ENCODE measurements around the gene VCY.
"Not testable (repeated sequence)": the region's sequence is repeated elsewhere in the genome, so short reads cannot be mapped to it uniquely, and the experiment has no call there.

Gene VCY
- 0 reads per million in 18 experiments for total RNA-seq

DNA sequence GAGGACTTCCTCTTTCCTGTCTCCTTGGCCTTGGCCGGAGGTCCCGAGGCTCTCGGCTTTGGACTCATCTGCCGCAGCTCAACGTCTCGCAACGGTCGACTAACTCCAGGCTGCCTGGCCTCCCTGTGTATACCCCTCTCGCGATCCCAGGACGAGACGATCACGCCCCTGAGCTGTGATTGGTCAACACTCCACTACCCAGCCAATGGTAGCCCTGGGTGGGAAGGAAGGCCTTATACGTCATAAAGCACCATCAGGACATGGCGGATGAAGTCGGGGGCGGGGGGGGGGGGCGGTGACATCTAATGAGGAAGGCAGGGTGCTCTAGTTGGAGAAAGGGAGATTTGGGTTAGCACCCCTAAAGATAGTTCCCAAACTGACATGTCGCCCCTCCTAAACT lies at the start of gene VCY:
TSS of gene VCY (minus strand) at position 101 of the 400 bp plus-strand sequence. CDS start at position 68, 33 bp downstream.
- not testable (repeated sequence) for DNase-seq

- not testable (repeated sequence) for DNase-seq
These were observed 44.1 kb upstream of the VCY start for GRCh38 chrY:14030395-14030794.

DNA sequence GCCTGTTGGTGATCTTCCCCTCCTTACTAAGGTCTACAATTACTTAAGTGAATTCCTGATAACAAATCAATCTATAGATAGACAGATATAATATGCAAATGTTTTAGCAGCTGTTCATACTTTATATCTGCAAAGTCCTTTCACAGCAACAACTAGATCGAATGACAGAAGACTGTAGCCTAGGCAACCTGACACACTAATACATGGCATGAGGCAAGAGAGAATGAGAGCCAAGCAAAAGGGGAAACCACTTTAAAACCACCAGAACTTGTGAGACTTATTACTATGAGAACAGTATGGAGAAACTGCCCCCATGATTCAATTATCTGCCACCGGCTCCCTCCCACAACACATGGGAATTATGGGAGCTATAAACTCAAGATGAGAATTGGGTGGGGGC lies 25.6 kb upstream of the VCY start:
- not testable (repeated sequence) for DNase-seq

- not testable (repeated sequence) for DNase-seq
These were observed 43.9 kb downstream of the VCY start for GRCh38 chrY:13942406-13942805.
